ENCODE measurements around the gene HIVEP1.

- TF ChIP-seq USF2 (CRISPR knock-in tag; IDR thresholded peaks at IDR 0.05), result no peak
- no peak for TF ChIP-seq CTCF (IDR thresholded peaks at IDR 0.05)
- TF ChIP-seq TEAD4 (CRISPR knock-in tag; IDR thresholded peaks at IDR 0.05), result no peak
- TF ChIP-seq, protein P1, sequence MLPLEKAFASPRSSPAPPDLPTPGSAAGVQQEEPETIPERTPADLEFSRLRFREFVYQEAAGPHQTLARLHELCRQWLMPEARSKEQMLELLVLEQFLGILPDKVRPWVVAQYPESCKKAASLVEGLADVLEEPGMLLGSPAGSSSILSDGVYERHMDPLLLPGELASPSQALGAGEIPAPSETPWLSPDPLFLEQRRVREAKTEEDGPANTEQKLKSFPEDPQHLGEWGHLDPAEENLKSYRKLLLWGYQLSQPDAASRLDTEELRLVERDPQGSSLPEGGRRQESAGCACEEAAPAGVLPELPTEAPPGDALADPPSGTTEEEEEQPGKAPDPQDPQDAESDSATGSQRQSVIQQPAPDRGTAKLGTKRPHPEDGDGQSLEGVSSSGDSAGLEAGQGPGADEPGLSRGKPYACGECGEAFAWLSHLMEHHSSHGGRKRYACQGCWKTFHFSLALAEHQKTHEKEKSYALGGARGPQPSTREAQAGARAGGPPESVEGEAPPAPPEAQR (CRISPR knock-in tag; IDR thresholded peaks at IDR 0.05), result no peak
- no peak for TF ChIP-seq SMAD3 (CRISPR knock-in tag; IDR thresholded peaks at IDR 0.05; ENCODE audit: borderline replicate concordance)
- no peak for TF ChIP-seq IRF2 (CRISPR knock-in tag; IDR thresholded peaks at IDR 0.05; ENCODE audit: borderline replicate concordance, low read depth)
- no peak for TF ChIP-seq ZNF423 (CRISPR knock-in tag; IDR thresholded peaks at IDR 0.05)
- TF ChIP-seq, protein P2, sequence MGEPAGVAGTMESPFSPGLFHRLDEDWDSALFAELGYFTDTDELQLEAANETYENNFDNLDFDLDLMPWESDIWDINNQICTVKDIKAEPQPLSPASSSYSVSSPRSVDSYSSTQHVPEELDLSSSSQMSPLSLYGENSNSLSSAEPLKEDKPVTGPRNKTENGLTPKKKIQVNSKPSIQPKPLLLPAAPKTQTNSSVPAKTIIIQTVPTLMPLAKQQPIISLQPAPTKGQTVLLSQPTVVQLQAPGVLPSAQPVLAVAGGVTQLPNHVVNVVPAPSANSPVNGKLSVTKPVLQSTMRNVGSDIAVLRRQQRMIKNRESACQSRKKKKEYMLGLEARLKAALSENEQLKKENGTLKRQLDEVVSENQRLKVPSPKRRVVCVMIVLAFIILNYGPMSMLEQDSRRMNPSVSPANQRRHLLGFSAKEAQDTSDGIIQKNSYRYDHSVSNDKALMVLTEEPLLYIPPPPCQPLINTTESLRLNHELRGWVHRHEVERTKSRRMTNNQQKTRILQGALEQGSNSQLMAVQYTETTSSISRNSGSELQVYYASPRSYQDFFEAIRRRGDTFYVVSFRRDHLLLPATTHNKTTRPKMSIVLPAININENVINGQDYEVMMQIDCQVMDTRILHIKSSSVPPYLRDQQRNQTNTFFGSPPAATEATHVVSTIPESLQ (CRISPR knock-in tag; IDR thresholded peaks at IDR 0.05), result no peak
- no peak for TF ChIP-seq HMGXB4 (CRISPR knock-in tag; IDR thresholded peaks at IDR 0.05)
- TF ChIP-seq E2F4 (CRISPR knock-in tag; IDR thresholded peaks at IDR 0.05; ENCODE audit: borderline replicate concordance, low read depth), result no peak
- no peak for TF ChIP-seq KAT7 (CRISPR knock-in tag; IDR thresholded peaks at IDR 0.05; ENCODE audit: borderline replicate concordance)
- TF ChIP-seq NR1H2 (CRISPR knock-in tag; IDR thresholded peaks at IDR 0.05), result no peak
Observed at GRCh38 chr6:12189661-12190060, 177.5 kb downstream of the HIVEP1 start.

All from WTC11 (cell line).